OCI-LY7 (cell line): ENCODE data around the gene RXRA.
A peak's percentile ranks its signal among the peaks of the same experiment; 100 is the strongest.

Experiments used
- CTCF ChIP-seq: fragments of 200-600 bp; sonication (generic); conservative IDR thresholded peaks from 2 replicates; pipeline ENCODE4 v1.5.1; 2014; ENCODE audit warnings: mild to moderate bottlenecking, antibody characterized with exemption, low read length, moderate library complexity, mixed read lengths
- EZH2phosphoT487 ChIP-seq: fragments of 200-600 bp; sonication (generic); IDR thresholded peaks from 2 replicates; pipeline ENCODE4 v1.6.1; 2018; ENCODE audit warnings: low read depth, borderline replicate concordance, mild to moderate bottlenecking, mixed run types, antibody characterized with exemption, low read length, moderate library complexity, mixed read lengths

GRCh38 chr9:134381671-134382516, 55.6 kb downstream of the RXRA start:
- TF ChIP-seq EZH2phosphoT487 (no peak), CTCF (peak; percentile 68)
